AG04450 (cell line): Measurements from ENCODE around the gene GNG3. TPM values are rescaled to one million over a fixed set of nuclear protein-coding genes. Genes with fewer than 3 reads are reported as not detected.

Experiments used
- CTCF ChIA-PET: fragments of 300-600, 350-600 bp; formaldehyde crosslinking; extraction: SDS; loops from one replicate; lab custom pipeline; 2022; ENCODE audit warnings: antibody characterized with exemption, inconsistent platforms; lab: Charles Lee
- POLR2A ChIA-PET: fragments of 350-600 bp; formaldehyde crosslinking; extraction: SDS; loops from one replicate; lab custom pipeline; 2021; ENCODE audit warnings: antibody characterized with exemption, inconsistent platforms; lab: Yijun Ruan, JAX
- DNase-seq: peaks from one replicate; pipeline ENCODE4 v3.0.0-alpha.2; 2011; ENCODE audit warnings: low read depth, low spot score
- H3K27ac ChIP-seq: one replicate; pipeline ENCODE4 v1.5.1; 2012; ENCODE audit warnings: low read depth, low read length, control low read depth
- H3K27me3 ChIP-seq: one replicate; pipeline ENCODE4 v1.6.0; 2012; ENCODE audit warnings: low read length; ENCODE audit not compliant: control insufficient read depth, insufficient read depth
- H3K4me3 ChIP-seq: 2 replicates; pipeline ENCODE4 v1.5.1; 2011; ENCODE audit warnings: mild to moderate bottlenecking, low read depth, low read length, control low read depth
- H3K9me3 ChIP-seq: 2 replicates; pipeline ENCODE4 v1.5.1; 2012; ENCODE audit warnings: low read length; ENCODE audit not compliant: control insufficient read depth, insufficient read depth
- CTCF ChIP-seq: IDR thresholded peaks from 2 replicates; pipeline ENCODE4 v1.5.1; 2011; ENCODE audit warnings: low read depth, low read length, control low read depth, inconsistent platforms
- polyA plus RNA-seq: library from polyadenylated mRNA; depleted of rRNA; stranded (reverse); fragments of >200 nt; gene quantifications from 2 replicates; pipeline ENCODE4 v1.2.3, GENCODE V29; 2011

Gene GNG3
- polyA plus RNA-seq, 1 experiment, result not detected

- peak overlapping the region; percentile 98 for H3K4me3 ChIP-seq
- no peak for TF ChIP-seq CTCF
- POLR2A ChIA-PET, result interaction anchor here (5.6 kb wide), 1 partner anchor 13 kb away, joined by 50 read pairs; the partner anchor contains the start of genes C11orf98 and CSKMT
- no peak for DNase-seq
- H3K27ac ChIP-seq, result no peak overlapping the region
- no peaks in the 10 kb centered on the region for H3K27me3 ChIP-seq
- H3K9me3 ChIP-seq, result peaks cover 4% of the 10 kb centered on the region; the same call in 1 of the 2 replicates
- CTCF ChIA-PET, result interaction anchor here (0.6 to 0.7 kb wide), 2 partner anchors 13 to 27 kb away, joined by 3 read pairs; partner anchors contain the start of genes C11orf98 and CSKMT
Measured at GRCh38 chr11:62677714-62678113, 29.8 kb upstream of the GNG3 start.

GRCh38 chr11:62678433-62678769, 29.1 kb upstream of the GNG3 start:
- peak overlapping the region; percentile 98 for H3K4me3 ChIP-seq
- no peak for TF ChIP-seq CTCF
- no peaks in the 10 kb centered on the region for H3K27me3 ChIP-seq
- no peak for DNase-seq
- ChIA-PET CTCF (no interaction called here), POLR2A (interaction anchor here (2.1 to 4.0 kb wide), 3 partner anchors 9 to 13 kb away, joined by 7 to 70 read pairs (median 13); partner anchors contain the start of genes C11orf98, CSKMT and LRRN4CL)
- peak overlapping the region; percentile 80 for H3K27ac ChIP-seq
- H3K9me3 ChIP-seq, result peaks cover 4% of the 10 kb centered on the region; the same call in 1 of the 2 replicates

- POLR2A ChIA-PET, result interaction anchor here (0.6 to 4.0 kb wide), 9 partner anchors 9 to 133 kb away, joined by 3 to 70 read pairs (median 3); partner anchors contain the start of genes B3GAT3, C11orf98, CSKMT and INTS5
- peak within 1 kb of the TSS; percentile 98 for H3K4me3 ChIP-seq
- peaks cover 4% of the 10 kb centered on the region; the same call in 1 of the 2 replicates for H3K9me3 ChIP-seq
- CTCF ChIA-PET, result interaction anchor here (1.1 to 3.2 kb wide), 3 partner anchors 7 to 108 kb away, joined by 3 to 36 read pairs (median 13); partner anchors contain the start of genes LBHD1 and UQCC3
- DNase-seq, result peak; percentile 66
- TF ChIP-seq CTCF, result no peak
- no peaks in the 10 kb centered on the region for H3K27me3 ChIP-seq
- peak within 1 kb of the TSS; percentile 80 for H3K27ac ChIP-seq
Measured at GRCh38 chr11:62678770-62679696, 28.4 kb upstream of the GNG3 start, which contains the start of gene UBXN1. Gene UBXN1, minus strand, starts transcription at chr11:62679073. Its CDS starts 150 bp downstream, at chr11:62678923.

- POLR2A ChIA-PET, result interaction anchor here (0.5 to 4.0 kb wide), 13 partner anchors 9 to 175 kb away, joined by 3 to 70 read pairs (median 5); partner anchors contain the start of genes B3GAT3, C11orf98, CSKMT and HNRNPUL2
- Histone ChIP-seq H3K9me3 (peaks cover 4% of the 10 kb centered on the region; the same call in 1 of the 2 replicates), H3K27me3 (no peaks in the 10 kb centered on the region), H3K27ac (peak overlapping the region; percentile 43), H3K4me3 (no peak overlapping the region)
- peak; percentile 72 for TF ChIP-seq CTCF
- peak; percentile 72 for DNase-seq
- CTCF ChIA-PET, result interaction anchor here (0.5 to 3.2 kb wide), 21 partner anchors 9 to 496 kb away, joined by 3 to 36 read pairs (median 3); partner anchors contain the start of genes LBHD1, LRRN4CL, UQCC3 and ZBTB3
Measured at GRCh38 chr11:62680825-62681240, 26.6 kb upstream of the GNG3 start.
